Esophagus squamous epithelium (tissue), 4 donors: Measurements from ENCODE around the gene USH1C.

ENCODE experiments used
- POLR2A ChIP-seq, 4 donors: fragments of 450-650 bp; IDR thresholded peaks; one replicate each; pipeline ENCODE4 v1.6.1; 2017; ENCODE audit warnings: antibody characterized with exemption in 4 of 4, mild to moderate bottlenecking in 4 of 4, moderate library complexity in 3 of 4
- TF ChIP-seq, protein P1 (sequence below), 6 experiments: fragments of 450-650 bp in 4 of 6; fragments of 200-600 bp in 2 of 6; sonication (generic) in 2 of 6; IDR thresholded peaks; one replicate each; pipeline ENCODE4 v1.5.1; 2016 to 2019; ENCODE audit warnings: antibody characterized with exemption in 6 of 6, mild to moderate bottlenecking in 4 of 6, moderate library complexity in 4 of 6

- TF ChIP-seq, protein P1, sequence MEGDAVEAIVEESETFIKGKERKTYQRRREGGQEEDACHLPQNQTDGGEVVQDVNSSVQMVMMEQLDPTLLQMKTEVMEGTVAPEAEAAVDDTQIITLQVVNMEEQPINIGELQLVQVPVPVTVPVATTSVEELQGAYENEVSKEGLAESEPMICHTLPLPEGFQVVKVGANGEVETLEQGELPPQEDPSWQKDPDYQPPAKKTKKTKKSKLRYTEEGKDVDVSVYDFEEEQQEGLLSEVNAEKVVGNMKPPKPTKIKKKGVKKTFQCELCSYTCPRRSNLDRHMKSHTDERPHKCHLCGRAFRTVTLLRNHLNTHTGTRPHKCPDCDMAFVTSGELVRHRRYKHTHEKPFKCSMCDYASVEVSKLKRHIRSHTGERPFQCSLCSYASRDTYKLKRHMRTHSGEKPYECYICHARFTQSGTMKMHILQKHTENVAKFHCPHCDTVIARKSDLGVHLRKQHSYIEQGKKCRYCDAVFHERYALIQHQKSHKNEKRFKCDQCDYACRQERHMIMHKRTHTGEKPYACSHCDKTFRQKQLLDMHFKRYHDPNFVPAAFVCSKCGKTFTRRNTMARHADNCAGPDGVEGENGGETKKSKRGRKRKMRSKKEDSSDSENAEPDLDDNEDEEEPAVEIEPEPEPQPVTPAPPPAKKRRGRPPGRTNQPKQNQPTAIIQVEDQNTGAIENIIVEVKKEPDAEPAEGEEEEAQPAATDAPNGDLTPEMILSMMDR (IDR thresholded peaks at IDR 0.05), result no peak
- TF ChIP-seq POLR2A (IDR thresholded peaks at IDR 0.05), result no peak
These were observed 6.5 kb upstream of the USH1C start for GRCh38 chr11:17550450-17551346.
